ENCODE data around the gene TMX1. TPM values are rescaled to one million over a fixed set of nuclear protein-coding genes. Genes with fewer than 3 reads are reported as not detected.

TMX1 gene
- total RNA-seq, 4 donors from 2014 or later, result 30.0 to 37.8 (median 33.1) TPM

- TF ChIP-seq, protein P1, sequence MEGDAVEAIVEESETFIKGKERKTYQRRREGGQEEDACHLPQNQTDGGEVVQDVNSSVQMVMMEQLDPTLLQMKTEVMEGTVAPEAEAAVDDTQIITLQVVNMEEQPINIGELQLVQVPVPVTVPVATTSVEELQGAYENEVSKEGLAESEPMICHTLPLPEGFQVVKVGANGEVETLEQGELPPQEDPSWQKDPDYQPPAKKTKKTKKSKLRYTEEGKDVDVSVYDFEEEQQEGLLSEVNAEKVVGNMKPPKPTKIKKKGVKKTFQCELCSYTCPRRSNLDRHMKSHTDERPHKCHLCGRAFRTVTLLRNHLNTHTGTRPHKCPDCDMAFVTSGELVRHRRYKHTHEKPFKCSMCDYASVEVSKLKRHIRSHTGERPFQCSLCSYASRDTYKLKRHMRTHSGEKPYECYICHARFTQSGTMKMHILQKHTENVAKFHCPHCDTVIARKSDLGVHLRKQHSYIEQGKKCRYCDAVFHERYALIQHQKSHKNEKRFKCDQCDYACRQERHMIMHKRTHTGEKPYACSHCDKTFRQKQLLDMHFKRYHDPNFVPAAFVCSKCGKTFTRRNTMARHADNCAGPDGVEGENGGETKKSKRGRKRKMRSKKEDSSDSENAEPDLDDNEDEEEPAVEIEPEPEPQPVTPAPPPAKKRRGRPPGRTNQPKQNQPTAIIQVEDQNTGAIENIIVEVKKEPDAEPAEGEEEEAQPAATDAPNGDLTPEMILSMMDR (IDR thresholded peaks at IDR 0.05), result no peak
- DNase-seq (ENCODE audit: low spot score), result no peak
- ATAC-seq (ENCODE audit: low FRiP score), result no peak
Measured at GRCh38 chr14:51291016-51291415, 51.0 kb downstream of the TMX1 start.

DNA sequence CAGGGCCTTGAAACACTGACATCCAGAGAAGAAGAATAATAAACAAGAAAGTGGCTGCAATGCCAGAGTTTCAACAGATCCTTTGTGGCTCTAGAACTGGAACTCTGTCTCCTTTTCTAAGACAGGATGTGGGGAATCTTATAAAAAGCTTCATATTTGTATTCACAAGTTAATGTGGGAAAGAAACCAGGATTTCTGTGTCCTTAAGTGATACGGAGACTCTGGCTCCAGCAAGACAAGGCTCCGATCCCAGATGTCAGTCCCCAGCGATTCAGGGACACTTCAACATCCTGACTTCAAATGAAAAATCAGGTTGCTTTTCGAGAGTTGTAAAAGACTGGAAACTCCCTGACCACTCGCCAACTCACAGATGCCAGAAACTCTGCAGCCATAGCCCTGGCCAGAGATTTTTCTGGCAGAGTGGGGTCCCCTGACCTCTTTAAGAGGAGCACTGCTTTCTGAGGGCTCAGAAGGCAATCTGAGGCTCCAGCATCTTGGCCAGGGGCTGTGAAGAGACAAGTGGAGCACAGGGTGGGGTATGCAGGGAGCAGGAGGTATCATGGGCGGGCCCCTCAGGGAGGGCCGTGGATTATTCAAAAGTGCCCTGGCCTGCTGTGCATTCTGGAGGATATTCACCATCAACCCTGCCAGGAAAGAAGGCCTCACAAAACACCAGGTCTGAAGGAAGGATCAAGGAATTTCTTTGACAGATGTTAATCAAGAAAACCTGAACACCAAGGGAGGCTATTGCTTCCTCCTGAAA is 53.3 kb downstream of the TMX1 start:
- TF ChIP-seq, protein P1 (IDR thresholded peaks at IDR 0.05), result no peak
- ATAC-seq (ENCODE audit: low FRiP score) (peak; percentile 66), DNase-seq (ENCODE audit: low spot score) (peak; percentile 24)

DNA sequence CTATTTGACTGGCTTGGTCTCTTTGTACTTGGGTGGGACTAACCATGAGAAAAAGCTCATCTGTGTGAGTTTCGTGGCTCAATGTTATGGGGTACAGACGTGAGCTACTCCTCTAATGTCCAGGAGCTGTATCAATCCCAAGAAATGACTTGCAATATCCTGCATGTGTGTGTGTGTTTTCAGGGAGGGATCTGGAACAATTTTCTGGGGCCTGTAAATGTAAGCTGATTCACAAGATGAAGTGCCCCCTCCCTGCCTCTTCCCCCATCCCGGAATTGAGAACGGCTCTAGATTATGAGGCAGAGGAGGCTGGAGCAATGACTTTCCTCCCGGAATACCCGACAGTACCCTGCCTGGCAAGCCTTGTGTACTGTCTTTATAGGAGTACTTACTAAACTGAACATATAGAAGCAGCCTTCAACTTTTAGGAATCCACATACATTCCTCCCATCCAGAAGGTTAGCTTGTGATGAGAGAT is 53.9 kb downstream of the TMX1 start:
- TF ChIP-seq, protein P1 (IDR thresholded peaks at IDR 0.05), result no peak
- DNase-seq (ENCODE audit: low spot score) (no peak), ATAC-seq (ENCODE audit: low FRiP score) (no peak)

DNA sequence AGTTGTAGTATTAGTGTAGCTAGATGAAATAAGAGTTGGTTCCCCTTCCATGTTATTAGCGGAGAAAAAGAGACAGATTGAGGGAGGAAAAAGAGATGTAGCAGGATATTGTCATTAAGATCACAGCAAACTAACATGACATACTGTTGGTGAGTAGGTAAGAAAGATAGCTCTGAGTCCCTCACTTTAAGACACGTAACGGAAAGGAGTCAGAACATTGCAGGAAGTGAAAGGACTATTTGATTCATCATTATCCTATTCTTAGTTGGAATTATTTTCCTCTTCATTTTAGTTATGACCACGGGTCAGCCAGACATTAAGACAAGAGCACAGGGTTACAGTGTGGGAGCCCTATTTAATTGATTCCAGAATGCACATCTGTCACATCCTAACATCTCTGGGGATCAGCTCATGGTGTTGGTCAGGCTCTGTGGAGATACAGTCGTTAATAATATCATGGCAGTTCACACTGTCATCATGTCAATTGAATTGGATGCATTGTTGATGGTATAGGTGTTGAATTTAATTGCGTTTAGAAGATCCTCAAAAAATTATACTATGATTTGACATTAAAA is 55.0 kb downstream of the TMX1 start:
- no peak for DNase-seq (ENCODE audit: low spot score)
- no peak for ATAC-seq (ENCODE audit: low FRiP score)
- TF ChIP-seq, protein P1 (IDR thresholded peaks at IDR 0.05), result no peak

DNA sequence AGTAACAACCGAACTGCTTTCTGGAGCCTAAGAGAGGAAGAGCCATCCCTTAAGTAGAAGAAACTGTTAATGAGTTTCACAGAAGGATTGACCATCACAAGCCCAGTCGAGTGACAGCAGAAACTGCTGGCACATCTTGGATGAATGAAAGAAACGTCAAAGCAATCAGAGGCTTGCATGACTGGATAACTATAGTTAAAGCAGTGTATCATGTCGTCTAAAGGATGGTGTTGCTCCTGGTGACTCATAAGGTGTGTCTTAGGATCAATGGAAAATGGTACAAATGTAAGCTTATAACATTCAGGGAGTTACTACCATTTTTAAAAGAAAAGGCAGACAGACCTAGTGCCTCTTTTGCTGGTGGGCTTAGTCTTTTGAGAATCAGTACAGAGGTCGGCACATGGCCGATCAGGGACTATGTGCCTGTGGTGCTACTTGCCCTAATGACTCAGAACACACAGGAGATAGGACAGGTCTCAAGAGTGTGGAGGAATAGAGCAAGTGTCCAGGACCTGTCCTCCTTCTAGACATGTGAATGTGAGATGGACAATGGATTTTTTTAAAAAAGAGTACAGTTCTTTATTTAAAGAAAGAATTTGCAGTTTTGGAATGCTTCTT is 55.7 kb downstream of the TMX1 start:
- TF ChIP-seq, protein P1 (IDR thresholded peaks at IDR 0.05), result no peak
- ATAC-seq (ENCODE audit: low FRiP score), result no peak
- no peak for DNase-seq (ENCODE audit: low spot score)

GRCh38 chr14:51297066-51297465 is 57.0 kb downstream of the TMX1 start:
- ATAC-seq (ENCODE audit: low FRiP score), result no peak
- TF ChIP-seq, protein P1 (IDR thresholded peaks at IDR 0.05), result no peak
- DNase-seq (ENCODE audit: low spot score), result no peak
